HCT116 (cell line): Measurements from ENCODE around the gene RGS4. TPM values are rescaled to one million over a fixed set of nuclear protein-coding genes. Genes with fewer than 3 reads are reported as not detected.

Experiments
- ATAC-seq: fragments of 200-7000 bp; cut with Tn5 transposase; 2 replicates; pipeline ENCODE4 v1.9.1; 2020; ENCODE audit warnings: mild to moderate bottlenecking, moderate library complexity
- BruUV-seq: library from RNA; stranded (reverse); fragments of 400-500 nt; replicated peaks from 2 replicates; lab custom pipeline; 2021; lab: Mats Ljungman, UMichigan
- CTCF ChIA-PET: fragments of 300-600 bp; sonication (Branson Sonifier 250); formaldehyde crosslinking; loops from one replicate; lab custom pipeline; 2021; ENCODE audit warnings: antibody characterized with exemption; lab: Charles Lee
- POLR2A ChIA-PET: fragments of 300-600, 350-600 bp; sonication (Branson Sonifier 250); formaldehyde crosslinking; loops from one replicate; lab custom pipeline; 2021; ENCODE audit warnings: antibody characterized with exemption; lab: Charles Lee
- RAD21 ChIA-PET, 2 experiments: fragments of 300-600 bp; sonication (Branson Sonifier 250); formaldehyde crosslinking; loops; one replicate each; lab custom pipeline; 2023; ENCODE audit warnings: low total read pairs in 2 of 2; ENCODE audit not compliant: uncharacterized antibody in 2 of 2, unreplicated experiment in 2 of 2, low non-redundant PET in 1 of 2; lab: Charles Lee
- DNase-seq: peaks from one replicate; pipeline ENCODE4 v3.0.0-alpha.2; 2010; ENCODE audit warnings: low read depth, low spot score
- H2AFZ ChIP-seq: fragments of 200-600 bp; shearing (Covaris generic), sonication (generic); 2 replicates; pipeline ENCODE4 v1.6.1; 2017; ENCODE audit warnings: low read depth, mixed run types, mixed read lengths, antibody characterized with exemption, low read length; ENCODE audit not compliant: poor library complexity, severe bottlenecking
- H3K27ac ChIP-seq: 2 replicates; pipeline ENCODE4 v1.5.1; 2012; ENCODE audit warnings: low read depth, low read length
- H3K27me3 ChIP-seq: fragments of 200-600 bp; sonication (generic); 2 replicates; pipeline ENCODE4 v1.6.1; 2016; ENCODE audit warnings: mixed run types, low read length, mixed read lengths; ENCODE audit not compliant: insufficient read depth
- H3K36me3 ChIP-seq, 2 experiments: fragments of 200-500 bp in 1 of 2; fragments of 200-600 bp in 1 of 2; sonication (Bioruptor generic) in 1 of 2; sonication (generic) in 1 of 2; 2 replicates each; pipeline versions ENCODE4 v1.5.1 to v1.6.1; 2014 to 2016; ENCODE audit warnings: low read length in 2 of 2, inconsistent platforms in 1 of 2, mixed read lengths in 1 of 2, mixed run types in 1 of 2; ENCODE audit not compliant: insufficient read depth in 2 of 2, control insufficient read depth in 1 of 2
- H3K4me1 ChIP-seq, 2 experiments: fragments of 200-600 bp in 1 of 2; sonication (generic) in 1 of 2; 2 replicates each; pipeline versions ENCODE4 v1.5.1 to v1.6.1; 2012 to 2017; ENCODE audit warnings: low read length in 2 of 2, inconsistent platforms in 1 of 2, mild to moderate bottlenecking in 1 of 2, mixed read lengths in 1 of 2, mixed run types in 1 of 2, moderate library complexity in 1 of 2; ENCODE audit not compliant: insufficient read depth in 2 of 2, control insufficient read depth in 1 of 2
- H3K4me2 ChIP-seq: fragments of 200-600 bp; sonication (generic); 2 replicates; pipeline ENCODE4 v1.6.1; 2017; ENCODE audit warnings: mixed run types, low read length, mixed read lengths
- H3K4me3 ChIP-seq, 2 experiments: fragments of 200-600 bp in 1 of 2; sonication (generic) in 1 of 2; replicated peaks in 1 of 2; 2 replicates each; pipeline ENCODE4 v1.5.1; 2011 to 2016; ENCODE audit warnings: low read length in 2 of 2, control low read depth in 1 of 2, low read depth in 1 of 2, mild to moderate bottlenecking in 1 of 2, mixed read lengths in 1 of 2, mixed run types in 1 of 2
- H3K79me2 ChIP-seq: fragments of 200-600 bp; sonication (generic); 2 replicates; pipeline ENCODE4 v1.6.1; 2017; ENCODE audit warnings: mild to moderate bottlenecking, mixed run types, low read length, moderate library complexity, mixed read lengths; ENCODE audit not compliant: insufficient read depth
- H3K9ac ChIP-seq: fragments of 200-600 bp; sonication (generic); 2 replicates; pipeline ENCODE4 v1.6.1; 2016; ENCODE audit warnings: low read length, mixed read lengths
- H3K9me2 ChIP-seq: fragments of 200-600 bp; sonication (generic), shearing (Covaris generic); 2 replicates; pipeline ENCODE4 v1.6.1; 2017; ENCODE audit warnings: mixed run types, mild to moderate bottlenecking, moderate library complexity; ENCODE audit not compliant: insufficient read depth
- H3K9me3 ChIP-seq, 2 experiments: fragments of 200-500 bp in 1 of 2; fragments of 200-600 bp in 1 of 2; sonication (Bioruptor generic) in 1 of 2; sonication (generic) in 1 of 2; 2 replicates each; pipeline ENCODE4 v1.6.1; 2014 to 2017; ENCODE audit warnings: low read length in 2 of 2, mixed read lengths in 2 of 2, inconsistent platforms in 1 of 2, low read depth in 1 of 2, mild to moderate bottlenecking in 1 of 2, mixed run types in 1 of 2, moderate library complexity in 1 of 2; ENCODE audit not compliant: control insufficient read depth in 1 of 2, insufficient read depth in 1 of 2
- H4K20me1 ChIP-seq: fragments of 200-600 bp; sonication (generic), shearing (Covaris generic); 2 replicates; pipeline ENCODE4 v1.6.1; 2017; ENCODE audit warnings: mixed run types, mild to moderate bottlenecking, moderate library complexity; ENCODE audit not compliant: insufficient read depth
- CBX3 ChIP-seq: IDR thresholded peaks from 2 replicates; pipeline ENCODE4 v1.6.1; 2012; ENCODE audit warnings: low read depth
- EGR1 ChIP-seq: IDR thresholded peaks from 2 replicates; pipeline ENCODE4 v1.6.1; 2012; ENCODE audit warnings: low read depth
- ELF1 ChIP-seq: IDR thresholded peaks from 2 replicates; pipeline ENCODE4 v1.6.1; 2012; ENCODE audit warnings: low read depth, borderline replicate concordance
- EZH2phosphoT487 ChIP-seq: fragments of 200-600 bp; IDR thresholded peaks from 2 replicates; pipeline ENCODE4 v1.6.1; 2018; ENCODE audit warnings: antibody characterized with exemption, borderline replicate concordance
- JUND ChIP-seq: IDR thresholded peaks from 2 replicates; pipeline ENCODE4 v1.6.1; 2012
- POLR2A ChIP-seq: IDR thresholded peaks from 2 replicates; pipeline ENCODE4 v1.7.0; 2011; ENCODE audit warnings: borderline replicate concordance; ENCODE audit not compliant: insufficient read depth, insufficient read length; ENCODE audit errors: extremely low read depth
- RAD21 ChIP-seq: IDR thresholded peaks from 2 replicates; pipeline ENCODE4 v1.6.1; 2012; ENCODE audit warnings: low read depth, mild to moderate bottlenecking
- SIN3A ChIP-seq: IDR thresholded peaks from 2 replicates; pipeline ENCODE4 v1.6.1; 2012; ENCODE audit warnings: low read depth
- SP1 ChIP-seq: IDR thresholded peaks from 2 replicates; pipeline ENCODE4 v1.6.1; 2012; ENCODE audit warnings: low read depth
- YY1 ChIP-seq: IDR thresholded peaks from 2 replicates; pipeline ENCODE4 v1.6.1; 2011; ENCODE audit warnings: low read length, low read depth, moderate library complexity, mild to moderate bottlenecking; ENCODE audit not compliant: insufficient replicate concordance; ENCODE audit errors: extremely low read depth
- ZFX ChIP-seq: fragments of 450-650 bp; IDR thresholded peaks from 2 replicates; pipeline ENCODE4 v1.6.1; 2017
- ZNF274 ChIP-seq: fragments of 200-500 bp; sonication (Bioruptor generic); IDR thresholded peaks from 2 replicates; pipeline ENCODE4 v1.6.1; 2014; ENCODE audit warnings: mild to moderate bottlenecking, low read depth, low read length, inconsistent platforms
- intact Hi-C: fragments of 100-400 bp; cut with micrococcal nuclease; formaldehyde crosslinking; loops from 2 replicates; pipeline ENCODE4 v1.10.0; 2022
- total RNA-seq: library from RNA; stranded (reverse); gene quantifications from one replicate; pipeline ENCODE4 v1.2.1, GENCODE V29; 2021; ENCODE audit not compliant: unreplicated experiment
- TF ChIP-seq, protein P1 (sequence below), 3 experiments: fragments of 200-600 bp in 1 of 3; sonication (generic) in 1 of 3; IDR thresholded peaks in 2 of 3; conservative IDR thresholded peaks in 1 of 3; 2 replicates each; pipeline ENCODE4 v1.5.1; 2012 to 2017; ENCODE audit warnings: low read depth in 2 of 3, low read length in 2 of 3, antibody characterized with exemption in 1 of 3, borderline replicate concordance in 1 of 3, control low read depth in 1 of 3, mild to moderate bottlenecking in 1 of 3, mixed read lengths in 1 of 3, mixed run types in 1 of 3, moderate library complexity in 1 of 3; ENCODE audit not compliant: insufficient read depth in 1 of 3
- TF ChIP-seq, protein P2 (sequence below): IDR thresholded peaks from 2 replicates; pipeline ENCODE4 v1.6.1; 2012
- TF ChIP-seq, protein P3 (sequence below): IDR thresholded peaks from 2 replicates; pipeline ENCODE4 v1.6.1; 2012; ENCODE audit warnings: low read depth

Gene RGS4
- total RNA-seq, 1 experiment from 2014 or later, result not detected

DNA sequence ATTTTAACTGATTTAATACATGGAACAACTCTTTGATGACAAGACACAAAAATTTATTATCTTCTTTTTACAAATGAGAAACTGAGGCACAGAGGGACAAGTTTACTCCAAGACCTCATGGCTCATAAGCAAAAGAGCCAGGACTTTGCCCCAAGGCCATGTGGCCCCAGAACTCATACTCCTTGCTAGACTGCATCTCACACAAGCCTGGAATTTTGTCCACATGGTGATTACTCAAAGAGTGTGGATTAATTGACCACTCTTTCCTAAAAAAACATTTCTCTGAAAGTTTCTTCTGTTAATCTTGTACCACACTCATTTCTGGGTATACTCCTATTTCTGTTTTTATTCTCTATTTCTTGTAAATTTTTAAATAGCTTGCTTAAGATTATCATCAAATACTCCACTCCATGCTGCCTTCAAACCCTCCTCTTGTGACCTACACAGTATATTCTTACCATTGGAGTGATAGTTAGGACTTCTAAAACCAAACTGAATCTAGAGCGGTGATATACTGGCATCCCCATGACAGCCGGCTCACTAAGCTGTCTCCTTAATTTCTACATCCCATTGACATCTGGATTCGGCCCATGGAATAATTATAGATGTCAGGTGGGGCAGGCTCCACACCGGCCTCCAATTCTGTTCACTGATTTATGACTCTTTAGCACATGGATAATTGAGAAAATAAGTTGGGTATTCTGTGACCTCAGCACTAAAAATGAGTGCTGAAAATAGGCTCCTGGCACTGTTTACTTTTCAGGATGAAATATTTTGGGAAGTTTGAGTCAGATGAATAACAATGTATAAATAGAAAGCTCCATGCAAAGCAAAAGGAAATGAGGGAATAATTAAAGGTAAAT, 16.1 kb downstream of the RGS4 start:
- no TSS peak for BruUV-seq
- H2AFZ ChIP-seq, result no peak overlapping the region
- POLR2A ChIA-PET, result no interaction called here

More for the DNA sequence above, 16.1 kb downstream of the RGS4 start:
- H3K79me2 ChIP-seq, result no peaks in the 10 kb centered on the region
- no peak for DNase-seq
- RAD21 ChIA-PET, result no interaction called here
- ATAC-seq, result no peak
- H3K27me3 ChIP-seq, result no peaks in the 10 kb centered on the region
- H3K4me1 ChIP-seq, result peaks cover 0 to 6% of the 10 kb centered on the region in 2 experiments; a peak in 1 of 4 replicates
- H3K9ac ChIP-seq, result no peak overlapping the region
- H3K9me2 ChIP-seq, result no peaks in the 10 kb centered on the region
- no peaks in the 10 kb centered on the region for H4K20me1 ChIP-seq
- intact Hi-C loops, result no loop called here
- CTCF ChIA-PET, result no interaction called here
- H3K4me3 ChIP-seq, result no peak overlapping the region
- no peak overlapping the region for H3K27ac ChIP-seq
- no peaks in the 10 kb centered on the region for H3K36me3 ChIP-seq
- no peak for TF ChIP-seq ZNF274
- TF ChIP-seq, protein P1, sequence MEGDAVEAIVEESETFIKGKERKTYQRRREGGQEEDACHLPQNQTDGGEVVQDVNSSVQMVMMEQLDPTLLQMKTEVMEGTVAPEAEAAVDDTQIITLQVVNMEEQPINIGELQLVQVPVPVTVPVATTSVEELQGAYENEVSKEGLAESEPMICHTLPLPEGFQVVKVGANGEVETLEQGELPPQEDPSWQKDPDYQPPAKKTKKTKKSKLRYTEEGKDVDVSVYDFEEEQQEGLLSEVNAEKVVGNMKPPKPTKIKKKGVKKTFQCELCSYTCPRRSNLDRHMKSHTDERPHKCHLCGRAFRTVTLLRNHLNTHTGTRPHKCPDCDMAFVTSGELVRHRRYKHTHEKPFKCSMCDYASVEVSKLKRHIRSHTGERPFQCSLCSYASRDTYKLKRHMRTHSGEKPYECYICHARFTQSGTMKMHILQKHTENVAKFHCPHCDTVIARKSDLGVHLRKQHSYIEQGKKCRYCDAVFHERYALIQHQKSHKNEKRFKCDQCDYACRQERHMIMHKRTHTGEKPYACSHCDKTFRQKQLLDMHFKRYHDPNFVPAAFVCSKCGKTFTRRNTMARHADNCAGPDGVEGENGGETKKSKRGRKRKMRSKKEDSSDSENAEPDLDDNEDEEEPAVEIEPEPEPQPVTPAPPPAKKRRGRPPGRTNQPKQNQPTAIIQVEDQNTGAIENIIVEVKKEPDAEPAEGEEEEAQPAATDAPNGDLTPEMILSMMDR (IDR thresholded peaks at IDR 0.05 in 2 of 3, conservative IDR thresholded peaks at IDR 0.05 in 1 of 3; ENCODE audit: borderline replicate concordance in 1 of 3, insufficient read depth in 1 of 3, low read depth in 2 of 3, low read length in 2 of 3), result no peak
- no peak for TF ChIP-seq SIN3A
- TF ChIP-seq EZH2phosphoT487, result no peak
- TF ChIP-seq EGR1, result no peak
- TF ChIP-seq POLR2A, result no peak
- TF ChIP-seq RAD21, result no peak
- no peak for TF ChIP-seq ZFX
- no peak for TF ChIP-seq SP1
- no peak for TF ChIP-seq ELF1
- TF ChIP-seq, protein P2, sequence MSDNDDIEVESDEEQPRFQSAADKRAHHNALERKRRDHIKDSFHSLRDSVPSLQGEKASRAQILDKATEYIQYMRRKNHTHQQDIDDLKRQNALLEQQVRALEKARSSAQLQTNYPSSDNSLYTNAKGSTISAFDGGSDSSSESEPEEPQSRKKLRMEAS, result no peak
- no peak for TF ChIP-seq CBX3
- TF ChIP-seq YY1, result no peak
- TF ChIP-seq, protein P3, sequence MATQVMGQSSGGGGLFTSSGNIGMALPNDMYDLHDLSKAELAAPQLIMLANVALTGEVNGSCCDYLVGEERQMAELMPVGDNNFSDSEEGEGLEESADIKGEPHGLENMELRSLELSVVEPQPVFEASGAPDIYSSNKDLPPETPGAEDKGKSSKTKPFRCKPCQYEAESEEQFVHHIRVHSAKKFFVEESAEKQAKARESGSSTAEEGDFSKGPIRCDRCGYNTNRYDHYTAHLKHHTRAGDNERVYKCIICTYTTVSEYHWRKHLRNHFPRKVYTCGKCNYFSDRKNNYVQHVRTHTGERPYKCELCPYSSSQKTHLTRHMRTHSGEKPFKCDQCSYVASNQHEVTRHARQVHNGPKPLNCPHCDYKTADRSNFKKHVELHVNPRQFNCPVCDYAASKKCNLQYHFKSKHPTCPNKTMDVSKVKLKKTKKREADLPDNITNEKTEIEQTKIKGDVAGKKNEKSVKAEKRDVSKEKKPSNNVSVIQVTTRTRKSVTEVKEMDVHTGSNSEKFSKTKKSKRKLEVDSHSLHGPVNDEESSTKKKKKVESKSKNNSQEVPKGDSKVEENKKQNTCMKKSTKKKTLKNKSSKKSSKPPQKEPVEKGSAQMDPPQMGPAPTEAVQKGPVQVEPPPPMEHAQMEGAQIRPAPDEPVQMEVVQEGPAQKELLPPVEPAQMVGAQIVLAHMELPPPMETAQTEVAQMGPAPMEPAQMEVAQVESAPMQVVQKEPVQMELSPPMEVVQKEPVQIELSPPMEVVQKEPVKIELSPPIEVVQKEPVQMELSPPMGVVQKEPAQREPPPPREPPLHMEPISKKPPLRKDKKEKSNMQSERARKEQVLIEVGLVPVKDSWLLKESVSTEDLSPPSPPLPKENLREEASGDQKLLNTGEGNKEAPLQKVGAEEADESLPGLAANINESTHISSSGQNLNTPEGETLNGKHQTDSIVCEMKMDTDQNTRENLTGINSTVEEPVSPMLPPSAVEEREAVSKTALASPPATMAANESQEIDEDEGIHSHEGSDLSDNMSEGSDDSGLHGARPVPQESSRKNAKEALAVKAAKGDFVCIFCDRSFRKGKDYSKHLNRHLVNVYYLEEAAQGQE, result no peak
- no peak; the same call in 1 of the 2 replicates for TF ChIP-seq JUND
- H3K4me2 ChIP-seq, result no peak overlapping the region
- no peaks in the 10 kb centered on the region for H3K9me3 ChIP-seq
